GM18520 (cell line): ENCODE data around the gene NOXRED1.

Source experiments
- ATAC-seq: cut with Tn5 transposase; IDR thresholded peaks from one replicate; pipeline ENCODE4 v1.9.1; 2021; ENCODE audit not compliant: unreplicated experiment

NOXRED1 gene

GRCh38 chr14:77347751-77348150, 75.6 kb downstream of the NOXRED1 start:
- no peak for ATAC-seq

GRCh38 chr14:77346495-77346894, 76.8 kb downstream of the NOXRED1 start:
- no peak for ATAC-seq

GRCh38 chr14:77344377-77344996, 78.8 kb downstream of the NOXRED1 start:
- no peak for ATAC-seq
